GM23248 (cell line): ENCODE data around the gene BCL2L14. TPM values are rescaled to one million over a fixed set of nuclear protein-coding genes. Genes with fewer than 3 reads are reported as not detected.

ENCODE experiments used
- DNase-seq: peaks from one replicate; pipeline ENCODE4 v3.0.0-alpha.2; 2015
- H2AFZ ChIP-seq: fragments of 200-600 bp; sonication (generic); 2 replicates; pipeline ENCODE4 v1.6.1; 2016; ENCODE audit warnings: antibody characterized with exemption
- H3F3A ChIP-seq: fragments of 200-600 bp; sonication (generic); 2 replicates; pipeline ENCODE4 v1.6.1; 2016; ENCODE audit warnings: mild to moderate bottlenecking, antibody characterized with exemption, mixed run types; ENCODE audit not compliant: insufficient read depth
- H3K27ac ChIP-seq: fragments of 200-600 bp; sonication (generic); 2 replicates; pipeline ENCODE4 v1.5.1; 2016; ENCODE audit warnings: mild to moderate bottlenecking
- H3K27me3 ChIP-seq: fragments of 200-600 bp; sonication (generic); replicated peaks from 2 replicates; pipeline ENCODE4 v1.6.1; 2016; ENCODE audit warnings: mild to moderate bottlenecking; ENCODE audit not compliant: insufficient read depth
- H3K36me3 ChIP-seq: fragments of 200-600 bp; sonication (generic); 2 replicates; pipeline ENCODE4 v1.6.1; 2016; ENCODE audit warnings: low read depth, mild to moderate bottlenecking
- H3K4me1 ChIP-seq: fragments of 200-600 bp; sonication (generic); 2 replicates; pipeline ENCODE4 v1.6.1; 2016; ENCODE audit warnings: mild to moderate bottlenecking; ENCODE audit not compliant: insufficient read depth
- H3K4me2 ChIP-seq: fragments of 200-600 bp; sonication (generic); one replicate; pipeline ENCODE4 v1.6.1; 2016; ENCODE audit warnings: mild to moderate bottlenecking; ENCODE audit not compliant: unreplicated experiment
- H3K4me3 ChIP-seq: fragments of 200-600 bp; sonication (generic); 2 replicates; pipeline ENCODE4 v1.5.1; 2016; ENCODE audit warnings: mild to moderate bottlenecking
- H3K79me2 ChIP-seq: fragments of 200-600 bp; sonication (generic); 2 replicates; pipeline ENCODE4 v1.6.1; 2016; ENCODE audit warnings: mild to moderate bottlenecking; ENCODE audit not compliant: insufficient read depth
- H3K9ac ChIP-seq: fragments of 200-600 bp; sonication (generic); 2 replicates; pipeline ENCODE4 v1.6.1; 2016; ENCODE audit warnings: mild to moderate bottlenecking
- H3K9me2 ChIP-seq: fragments of 200-600 bp; sonication (generic); 2 replicates; pipeline ENCODE4 v1.6.1; 2016; ENCODE audit warnings: mixed run types, mild to moderate bottlenecking, moderate library complexity; ENCODE audit not compliant: insufficient read depth
- H3K9me3 ChIP-seq: fragments of 200-600 bp; sonication (generic); one replicate; pipeline ENCODE4 v1.6.1; 2017; ENCODE audit warnings: low read depth
- H4K20me1 ChIP-seq: fragments of 200-600 bp; sonication (generic); 2 replicates; pipeline ENCODE4 v1.6.0; 2016; ENCODE audit not compliant: insufficient read depth
- EZH2 ChIP-seq: fragments of 200-600 bp; sonication (generic); IDR thresholded peaks from 2 replicates; pipeline ENCODE4 v1.6.1; 2018; ENCODE audit warnings: antibody characterized with exemption, mild to moderate bottlenecking; ENCODE audit not compliant: insufficient read depth, poor library complexity, severe bottlenecking
- EZH2phosphoT487 ChIP-seq: fragments of 200-600 bp; sonication (generic); IDR thresholded peaks from 2 replicates; pipeline ENCODE4 v1.6.1; 2018; ENCODE audit warnings: antibody characterized with exemption, moderate library complexity, mild to moderate bottlenecking, low read depth; ENCODE audit not compliant: insufficient read depth
- WGBS, 2 experiments: methylation state at CpG; one replicate each; pipeline ENCODE4 v1.1.6; 2015 to 2017; ENCODE audit warnings: low lambda C conversion rate in 2 of 2, low coverage in 1 of 2; ENCODE audit errors: missing lambda C conversion rate in 2 of 2; 5-methylcytosine and 5-hydroxymethylcytosine counted together
- in situ Hi-C: fragments of 300-500 bp; cut with MboI; formaldehyde crosslinking; loops from 2 replicates; pipeline ENCODE4 v1.15.0; 2020
- polyA plus RNA-seq: library from polyadenylated mRNA; unstranded; fragments of >200 nt; fragmentation: Nextera tagmentation; extraction: Ambion mirVana; gene quantifications from 2 replicates; pipeline ENCODE4 v1.2.1, GENCODE V29; 2016
- total RNA-seq: library from RNA; depleted of rRNA; stranded (reverse); fragments of >200 nt; shearing (Covaris generic); gene quantifications from 2 replicates; pipeline ENCODE4 v1.2.3, GENCODE V29; 2014

BCL2L14 gene
- total and polyA plus RNA-seq, 2 experiments from 2014 or later, result not detected

DNA sequence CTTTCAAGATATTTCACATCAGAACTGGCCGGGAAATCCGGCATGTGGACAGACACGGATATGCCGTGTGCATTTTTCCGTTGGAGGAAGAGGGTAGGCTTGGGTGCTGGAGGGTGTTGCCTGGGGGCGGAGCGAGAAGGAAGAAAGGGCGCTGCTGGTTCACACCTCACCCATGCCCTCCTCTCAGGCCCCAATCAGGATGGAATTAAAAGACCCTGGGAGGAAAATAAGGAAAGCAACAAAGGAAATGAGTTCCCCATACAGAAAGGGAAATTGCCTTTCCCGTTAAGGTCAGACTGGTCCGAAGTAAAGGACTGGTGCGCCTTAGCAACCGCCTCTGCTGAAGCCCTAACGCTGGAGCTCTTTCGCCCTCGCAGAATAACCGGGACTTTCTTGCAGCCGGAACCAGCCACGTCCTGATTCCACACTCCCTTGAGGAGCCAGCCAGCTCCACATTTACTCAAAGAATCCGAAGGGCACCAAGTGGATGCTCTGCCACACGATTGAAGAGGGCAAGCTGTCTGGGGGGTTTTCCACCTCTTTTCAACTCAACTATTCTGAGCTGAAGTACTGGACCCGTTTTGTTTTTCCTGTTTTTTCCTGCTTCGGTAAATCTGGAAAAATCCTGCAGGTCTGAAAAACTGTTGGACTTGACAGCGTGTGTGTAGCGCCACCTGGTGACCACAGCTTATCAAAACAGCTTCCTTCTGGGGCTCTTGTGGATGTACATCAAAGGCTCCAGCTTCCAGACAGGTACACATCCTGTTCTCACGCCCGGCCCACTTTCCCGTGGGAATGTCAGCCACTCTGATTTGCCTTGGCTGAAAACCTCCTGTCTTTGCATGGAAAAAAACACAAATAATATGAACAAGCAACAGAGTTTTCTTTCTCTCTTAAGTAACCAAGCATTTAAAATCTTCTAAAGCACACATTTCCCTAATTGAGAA lies 37.6 kb upstream of the BCL2L14 start:
- H3K79me2 ChIP-seq, result no peaks in the 10 kb centered on the region
- in situ Hi-C loops, result loop anchor here (10.0 kb wide), 1 partner anchor 448 kb away; no protein-coding TSS in a partner anchor
- peak overlapping the region; percentile 89 for H2AFZ ChIP-seq
- no peaks in the 10 kb centered on the region for H4K20me1 ChIP-seq
- H3K27me3 ChIP-seq, result no peaks in the 10 kb centered on the region
- peak overlapping the region; percentile 71 for H3K9ac ChIP-seq
- no peaks in the 10 kb centered on the region for H3K36me3 ChIP-seq
- no peaks in the 10 kb centered on the region for H3K9me2 ChIP-seq
- H3K4me3 ChIP-seq, result peak overlapping the region; percentile 71
- peak; percentile 83 for DNase-seq
- H3K4me1 ChIP-seq, result no peaks in the 10 kb centered on the region
- WGBS, 2 experiments, result 8% methylated on average over 27 of the region's 27 CpGs
- TF ChIP-seq EZH2phosphoT487, result no peak
- TF ChIP-seq EZH2, result no peak
- no peaks in the 10 kb centered on the region for H3K9me3 ChIP-seq
- H3K4me2 ChIP-seq, result peak overlapping the region; percentile 89
- no peaks in the 10 kb centered on the region for H3F3A ChIP-seq
- peak overlapping the region; percentile 8; the same call in 1 of the 2 replicates for H3K27ac ChIP-seq

DNA sequence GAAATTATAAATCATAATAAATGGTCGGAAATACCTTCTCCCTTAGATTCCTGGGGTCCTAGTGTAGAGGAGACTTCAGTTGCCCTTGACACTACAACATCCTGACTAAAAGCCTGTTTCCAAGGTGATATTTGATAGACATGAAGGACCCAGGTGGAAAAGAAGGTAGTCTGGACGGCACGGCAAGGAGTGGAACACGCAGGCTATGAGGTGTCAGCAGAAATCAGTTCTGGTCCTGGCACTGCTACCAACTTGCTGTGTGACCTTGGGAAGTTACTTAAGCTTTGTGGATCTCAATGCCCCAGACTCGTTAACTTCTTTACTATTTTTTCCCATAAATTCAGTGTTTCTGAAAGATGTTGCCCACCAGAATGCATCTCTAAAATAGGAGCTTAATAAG lies 36.9 kb upstream of the BCL2L14 start:
- no peak overlapping the region for H3K27ac ChIP-seq
- no peaks in the 10 kb centered on the region for H4K20me1 ChIP-seq
- no peaks in the 10 kb centered on the region for H3K4me1 ChIP-seq
- H3K9me2 ChIP-seq, result no peaks in the 10 kb centered on the region
- WGBS, 2 experiments, result 27 to 34% methylated on average over 5 of the region's 5 CpGs
- TF ChIP-seq EZH2phosphoT487, result no peak
- TF ChIP-seq EZH2, result no peak
- no peaks in the 10 kb centered on the region for H3F3A ChIP-seq
- no peak overlapping the region for H3K4me3 ChIP-seq
- no peaks in the 10 kb centered on the region for H3K27me3 ChIP-seq
- H3K9ac ChIP-seq, result no peak overlapping the region
- in situ Hi-C loops, result loop anchor here (10.0 kb wide), 1 partner anchor 449 kb away; no protein-coding TSS in a partner anchor
- no peaks in the 10 kb centered on the region for H3K79me2 ChIP-seq
- no peaks in the 10 kb centered on the region for H3K9me3 ChIP-seq
- H3K36me3 ChIP-seq, result no peaks in the 10 kb centered on the region
- H2AFZ ChIP-seq, result no peak overlapping the region
- no peak for DNase-seq
- H3K4me2 ChIP-seq, result no peak overlapping the region

DNA sequence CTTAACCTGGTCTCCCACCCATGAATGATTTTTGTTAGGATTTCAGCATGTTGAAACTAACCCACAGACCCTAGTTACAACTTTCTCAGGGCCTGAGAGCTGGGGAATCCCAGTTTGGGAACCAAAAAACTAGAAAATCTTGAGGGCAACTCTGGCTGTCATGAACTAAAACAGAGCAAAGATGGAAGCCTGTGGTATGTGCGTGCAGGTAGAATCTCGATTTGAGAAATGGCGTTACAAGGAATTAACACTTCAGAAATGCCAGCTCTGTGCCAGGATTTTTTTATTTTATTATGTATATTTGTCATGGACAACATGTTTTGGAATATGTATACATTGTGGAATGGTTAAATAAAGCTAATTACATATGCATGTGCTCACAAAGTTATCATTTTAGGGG lies 36.4 kb upstream of the BCL2L14 start:
- no peak overlapping the region for H3K4me2 ChIP-seq
- no peaks in the 10 kb centered on the region for H4K20me1 ChIP-seq
- H3F3A ChIP-seq, result no peaks in the 10 kb centered on the region
- no peaks in the 10 kb centered on the region for H3K9me2 ChIP-seq
- H2AFZ ChIP-seq, result no peak overlapping the region
- WGBS, 2 experiments, result 65 to 72% methylated on average over 3 of the region's 3 CpGs
- no peak overlapping the region for H3K4me3 ChIP-seq
- H3K27ac ChIP-seq, result no peak overlapping the region
- in situ Hi-C loops, result loop anchor here (10.0 kb wide), 1 partner anchor 450 kb away; no protein-coding TSS in a partner anchor
- H3K27me3 ChIP-seq, result no peaks in the 10 kb centered on the region
- TF ChIP-seq EZH2phosphoT487 (no peak), EZH2 (no peak)
- H3K9ac ChIP-seq, result no peak overlapping the region
- no peaks in the 10 kb centered on the region for H3K79me2 ChIP-seq
- H3K4me1 ChIP-seq, result no peaks in the 10 kb centered on the region
- no peaks in the 10 kb centered on the region for H3K36me3 ChIP-seq
- no peak for DNase-seq
- H3K9me3 ChIP-seq, result no peaks in the 10 kb centered on the region

DNA sequence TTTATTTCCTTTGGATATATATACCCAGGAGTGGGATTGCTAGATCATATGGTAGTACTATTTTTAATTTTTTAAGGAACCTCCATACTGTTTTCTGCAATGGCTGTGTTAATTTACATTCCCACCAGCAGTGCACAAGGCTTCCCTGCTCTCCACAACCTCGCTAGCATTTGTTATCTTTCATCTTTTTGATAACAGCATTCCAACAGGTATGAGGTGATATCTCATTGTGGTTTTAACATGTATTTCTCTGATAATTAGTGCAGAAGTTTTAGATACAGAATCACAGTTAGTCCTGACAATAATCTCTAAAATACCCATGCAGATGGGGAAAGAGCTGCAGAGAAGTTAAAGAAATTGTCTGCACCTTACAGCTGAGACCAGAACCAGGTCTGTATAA lies 35.5 kb upstream of the BCL2L14 start:
- WGBS, 2 experiments, result 68 to 78% methylated on average over 1 of the region's 1 CpG
- Histone ChIP-seq H3K4me3 (no peak overlapping the region), H3K9ac (no peak overlapping the region), H3K9me3 (no peaks in the 10 kb centered on the region), H3K79me2 (no peaks in the 10 kb centered on the region), H2AFZ (no peak overlapping the region), H3K27me3 (no peaks in the 10 kb centered on the region), H3K4me2 (no peak overlapping the region), H3K36me3 (no peaks in the 10 kb centered on the region), H3K27ac (no peak overlapping the region), H3F3A (no peaks in the 10 kb centered on the region), H3K4me1 (no peaks in the 10 kb centered on the region), H3K9me2 (no peaks in the 10 kb centered on the region), H4K20me1 (no peaks in the 10 kb centered on the region)
- in situ Hi-C loops, result loop anchor here (10.0 kb wide), 1 partner anchor 450 kb away; no protein-coding TSS in a partner anchor
- no peak for TF ChIP-seq EZH2phosphoT487
- TF ChIP-seq EZH2, result no peak
- no peak for DNase-seq
